ENCODE measurements around the gene CHRNA10. TPM values are rescaled to one million over a fixed set of nuclear protein-coding genes. Genes with fewer than 3 reads are reported as not detected.

Gene CHRNA10
- total and polyA plus RNA-seq, 2 of the 13 experiments (the other 11 are each of a cell fraction or from before 2014, with no cell fraction given), result 0.53 to 0.71 TPM

GRCh38 chr11:3700910-3701309 is 29.7 kb upstream of the CHRNA10 start:
- intact Hi-C loops (cut with micrococcal nuclease; ENCODE audit: unreplicated experiment), result no loop called here
- 96% methylated on average over 2 of the region's 2 CpGs for WGBS (ENCODE audit: low lambda C conversion rate)
- BruUV-seq (replicated peaks), result no TSS peak
- peaks cover 14 to 73% of the 10 kb centered on the region in 2 experiments for H3K36me3 ChIP-seq (replicated peaks in 1 of 2; ENCODE audit: control insufficient read depth in 1 of 2, insufficient read depth in 2 of 2, low read length in 2 of 2)
- no peak for TF ChIP-seq ZNF687 (CRISPR knock-in tag; IDR thresholded peaks at IDR 0.05)
- TF ChIP-seq AKAP8 (CRISPR knock-in tag; IDR thresholded peaks at IDR 0.05), result no peak
- no peak for TF ChIP-seq ZNF329 (CRISPR knock-in tag; IDR thresholded peaks at IDR 0.05; ENCODE audit: low read depth)
- no peak for TF ChIP-seq TIGD3 (CRISPR knock-in tag; IDR thresholded peaks at IDR 0.05; ENCODE audit: borderline replicate concordance)
- TF ChIP-seq ZNF143 (CRISPR knock-in tag; IDR thresholded peaks at IDR 0.05), result no peak
- no peak for TF ChIP-seq SP5 (CRISPR knock-in tag; IDR thresholded peaks at IDR 0.05; ENCODE audit: borderline replicate concordance, low read depth)
- no peak for TF ChIP-seq POGZ (CRISPR knock-in tag; IDR thresholded peaks at IDR 0.05)
- FAIRE-seq (no peak), DNase-seq (ENCODE audit: low spot score) (no peak), ATAC-seq (no peak)
- no peak overlapping the region for H3K4me2 ChIP-seq (ENCODE audit: low read depth, low read length)
- no peaks in the 10 kb centered on the region for H3K79me2 ChIP-seq (ENCODE audit: insufficient read depth, low read length)
- H3K27ac ChIP-seq (ENCODE audit: extremely low read length, insufficient read depth, low read length), result no peak overlapping the region
- ChIA-PET CTCF (ENCODE audit: low intra/inter-chr PET ratio, low total read pairs) (no interaction called here), POLR2A (interaction anchor here (1.5 kb wide), 1 partner anchor 9 kb away, joined by 3 read pairs; no protein-coding TSS in a partner anchor)
- no peaks in the 10 kb centered on the region for H3K27me3 ChIP-seq (ENCODE audit: control insufficient read depth in 1 of 2, insufficient read depth in 2 of 2, low read length in 2 of 2)
- no peaks in the 10 kb centered on the region for H3K9me3 ChIP-seq (ENCODE audit: low read length)
- H3K4me3 ChIP-seq (replicated peaks in 1 of 3; ENCODE audit: insufficient read depth in 1 of 3, low read depth in 2 of 3, low read length in 3 of 3), result no peak overlapping the region
- in situ Hi-C loops (cut with HindIII; ENCODE audit: extremely low pct_ligation_motif_present, low pct_unique_long_range_greater_than_20kb), result no loop called here
- no peak overlapping the region for H2AFZ ChIP-seq (ENCODE audit: low read length)
- no peak overlapping the region for H3K9ac ChIP-seq (ENCODE audit: insufficient read depth, low read depth, low read length)
- no peaks in the 10 kb centered on the region for H3K4me1 ChIP-seq (ENCODE audit: insufficient read depth, low read length)
- H4K20me1 ChIP-seq (ENCODE audit: insufficient read depth, low read length), result no peaks in the 10 kb centered on the region
